ENCODE measurements around the gene WDR49.
"Not testable (repeated sequence)": the region's sequence is repeated elsewhere in the genome, so short reads cannot be mapped to it uniquely, and the experiment has no call there.

Gene WDR49

GRCh38 chr3:167653760-167654159, at the start of gene WDR49:
Gene WDR49, minus strand, starts transcription at chr3:167653942. Its CDS starts 517 bp downstream, at chr3:167653425.
- no peak for DNase-seq

- DNase-seq = no peak
Observed at GRCh38 chr3:167700926-167701325, 47.2 kb upstream of the WDR49 start.

- DNase-seq = no peak
Observed at GRCh38 chr3:167700046-167700445, 46.3 kb upstream of the WDR49 start.

- DNase-seq = no peak
Observed at GRCh38 chr3:167694121-167694520, 40.4 kb upstream of the WDR49 start.

GRCh38 chr3:167691366-167691765, 37.6 kb upstream of the WDR49 start:
- peak; percentile 34 for DNase-seq

GRCh38 chr3:167684388-167684993, 30.7 kb upstream of the WDR49 start:
- peak; percentile 1 for DNase-seq

GRCh38 chr3:167679526-167679925, 25.8 kb upstream of the WDR49 start:
- DNase-seq = no peak

- no peak for DNase-seq
Observed at GRCh38 chr3:167675848-167676247, 22.1 kb upstream of the WDR49 start.

- DNase-seq = no peak
Observed at GRCh38 chr3:167673221-167673620, 19.5 kb upstream of the WDR49 start.

GRCh38 chr3:167671878-167672427, 18.2 kb upstream of the WDR49 start:
- DNase-seq = no peak

- DNase-seq = no peak
Observed at GRCh38 chr3:167669699-167670098, 16.0 kb upstream of the WDR49 start.

- DNase-seq = no peak
Observed at GRCh38 chr3:167668651-167669050, 14.9 kb upstream of the WDR49 start.

GRCh38 chr3:167666563-167666962, 12.8 kb upstream of the WDR49 start:
- DNase-seq = no peak

- no peak for DNase-seq
Observed at GRCh38 chr3:167662919-167663400, 9.2 kb upstream of the WDR49 start.

GRCh38 chr3:167657684-167658225, 4.0 kb upstream of the WDR49 start:
- no peak for DNase-seq

- DNase-seq = no peak
Observed at GRCh38 chr3:167656821-167657220, 3.1 kb upstream of the WDR49 start.

- DNase-seq = no peak
Observed at GRCh38 chr3:167653155-167653554, 587 bp downstream of the WDR49 start.

GRCh38 chr3:167651826-167652225, 1.9 kb downstream of the WDR49 start:
- DNase-seq = no peak

- no peak for DNase-seq
Observed at GRCh38 chr3:167650459-167650858, 3.3 kb downstream of the WDR49 start.

GRCh38 chr3:167649746-167650145, 4.0 kb downstream of the WDR49 start:
- DNase-seq = no peak

GRCh38 chr3:167644611-167645010, 9.1 kb downstream of the WDR49 start:
- no peak for DNase-seq

- no peak for DNase-seq
Observed at GRCh38 chr3:167631471-167631870, 22.3 kb downstream of the WDR49 start.

- no peak for DNase-seq
Observed at GRCh38 chr3:167626490-167626889, 27.3 kb downstream of the WDR49 start.

- no peak for DNase-seq
Observed at GRCh38 chr3:167615030-167615429, 38.7 kb downstream of the WDR49 start.

GRCh38 chr3:167614196-167614595, 39.5 kb downstream of the WDR49 start:
- not testable (repeated sequence) for DNase-seq
